Endothelial cell of umbilical vein (primary cell): ENCODE results near the gene PNMA1. TPM values are rescaled to one million over a fixed set of nuclear protein-coding genes. Genes with fewer than 3 reads are reported as not detected.

Experiments used
- BruUV-seq: library from RNA; stranded (reverse); fragments of 400-500 nt; replicated peaks from 2 replicates; lab custom pipeline; 2021; lab: Mats Ljungman, UMichigan
- CTCF ChIA-PET: fragments of 300-600, 350-600 bp; sonication (Branson Sonifier 250); formaldehyde crosslinking; loops from one replicate; lab custom pipeline; 2021; ENCODE audit warnings: antibody characterized with exemption, inconsistent platforms; lab: Charles Lee
- POLR2A ChIA-PET: fragments of 300-600, 350-600 bp; sonication (Branson Sonifier 250); formaldehyde crosslinking; loops from one replicate; lab custom pipeline; 2021; ENCODE audit warnings: antibody characterized with exemption, inconsistent platforms; lab: Charles Lee
- DNase-seq: peaks from one replicate; pipeline ENCODE4 v3.0.0-alpha.2; 2011; ENCODE audit warnings: low read depth, low spot score
- FAIRE-seq: peaks from 2 replicates; lab custom pipeline; 2011; peaks lifted over from hg19 to GRCh38; lab: Jason Lieb, UNC
- H2AFZ ChIP-seq: 2 replicates; pipeline ENCODE4 v1.6.0; 2012; ENCODE audit warnings: low read depth, low read length, control low read depth, inconsistent platforms
- H3K27ac ChIP-seq: 2 replicates; pipeline ENCODE4 v1.5.1; 2011; ENCODE audit warnings: low read depth, mild to moderate bottlenecking, control low read depth, low read length, moderate library complexity; ENCODE audit not compliant: insufficient read depth
- H3K27me3 ChIP-seq, 2 experiments: 2 replicates each; pipeline versions ENCODE4 v1.6.0 to v1.6.1; 2011; ENCODE audit warnings: low read length in 2 of 2, mixed read lengths in 1 of 2; ENCODE audit not compliant: control insufficient read depth in 2 of 2, insufficient read depth in 2 of 2
- H3K36me3 ChIP-seq, 2 experiments: 2 replicates in 1 of 2; 3 replicates in 1 of 2; pipeline ENCODE4 v1.5.1; 2011; ENCODE audit warnings: low read length in 2 of 2, mild to moderate bottlenecking in 1 of 2, moderate library complexity in 1 of 2; ENCODE audit not compliant: control insufficient read depth in 2 of 2, insufficient read depth in 2 of 2; ENCODE audit errors: extremely low read depth in 1 of 2
- H3K4me1 ChIP-seq: 3 replicates; pipeline ENCODE4 v1.5.1; 2011; ENCODE audit warnings: mild to moderate bottlenecking, low read length; ENCODE audit not compliant: control insufficient read depth, insufficient read depth; ENCODE audit errors: extremely low read depth
- H3K4me2 ChIP-seq: 2 replicates; pipeline ENCODE4 v1.6.1; 2011; ENCODE audit warnings: low read length, control low read depth, mixed read lengths; ENCODE audit not compliant: insufficient read depth
- H3K4me3 ChIP-seq, 3 experiments: fragments of 200-600 bp in 1 of 3; sonication (generic), shearing (Covaris generic) in 1 of 3; replicated peaks in 1 of 3; 2 replicates each; pipeline ENCODE4 v1.5.1; 2011 to 2016; ENCODE audit warnings: control low read depth in 3 of 3, low read length in 3 of 3, mild to moderate bottlenecking in 2 of 3, inconsistent platforms in 1 of 3, low read depth in 1 of 3, moderate library complexity in 1 of 3; ENCODE audit not compliant: insufficient read depth in 1 of 3
- H3K79me2 ChIP-seq: 2 replicates; pipeline ENCODE4 v1.6.0; 2012; ENCODE audit warnings: low read length, inconsistent platforms; ENCODE audit not compliant: control insufficient read depth, insufficient read depth
- H3K9ac ChIP-seq: replicated peaks from 2 replicates; pipeline ENCODE3; 2011; ENCODE audit warnings: low read length, control low read depth; ENCODE audit not compliant: insufficient read depth; ENCODE audit errors: extremely low read depth
- H3K9me1 ChIP-seq: replicated peaks from 3 replicates; pipeline ENCODE4 v1.6.0; 2011; ENCODE audit warnings: mild to moderate bottlenecking, low read length; ENCODE audit not compliant: control insufficient read depth, insufficient read depth; ENCODE audit errors: extremely low read depth
- H3K9me3 ChIP-seq: replicated peaks from 2 replicates; pipeline ENCODE4 v1.5.1; 2012; ENCODE audit warnings: low read length, inconsistent platforms; ENCODE audit not compliant: control insufficient read depth, insufficient read depth
- H4K20me1 ChIP-seq: replicated peaks from 2 replicates; pipeline ENCODE3; 2011; ENCODE audit warnings: mild to moderate bottlenecking, low read length; ENCODE audit not compliant: control insufficient read depth, insufficient read depth; ENCODE audit errors: extremely low read depth
- EZH2 ChIP-seq: IDR thresholded peaks from 2 replicates; pipeline ENCODE4 v1.6.1; 2012; ENCODE audit warnings: borderline replicate concordance, low read depth, mild to moderate bottlenecking, moderate library complexity, low read length, inconsistent platforms; ENCODE audit not compliant: severe bottlenecking
- FOS ChIP-seq: IDR thresholded peaks from 2 replicates; pipeline ENCODE4 v1.6.1; 2011; ENCODE audit warnings: mild to moderate bottlenecking, low read length, moderate library complexity, borderline replicate concordance; ENCODE audit not compliant: insufficient read depth
- GATA2 ChIP-seq: IDR thresholded peaks from 2 replicates; pipeline ENCODE4 v1.7.0; 2011; ENCODE audit warnings: low read depth, mild to moderate bottlenecking, moderate library complexity, mixed read lengths, low read length; ENCODE audit not compliant: insufficient read length, insufficient read depth
- JUN ChIP-seq: IDR thresholded peaks from 2 replicates; pipeline ENCODE4 v1.6.1; 2011; ENCODE audit warnings: borderline replicate concordance, low read depth; ENCODE audit not compliant: insufficient read length, insufficient read depth
- MYC ChIP-seq: IDR thresholded peaks from one replicate; pipeline ENCODE4 v1.6.1; 2011; ENCODE audit warnings: mild to moderate bottlenecking, low read depth, low read length
- POLR2A ChIP-seq: IDR thresholded peaks from 2 replicates; pipeline ENCODE4 v1.6.1; 2012; ENCODE audit warnings: low read depth, mild to moderate bottlenecking, control low read depth, low read length
- POLR2AphosphoS5 ChIP-seq: IDR thresholded peaks from 2 replicates; pipeline ENCODE4 v1.6.1; 2012; ENCODE audit warnings: low read depth, mild to moderate bottlenecking, control low read depth, low read length, moderate library complexity; ENCODE audit not compliant: insufficient read depth
- dilution Hi-C: fragments of 300-500 bp; cut with MboI; formaldehyde crosslinking; loops from one replicate; pipeline ENCODE4 v1.15.0; 2019; ENCODE audit warnings: low sequenced_read_pairs; ENCODE audit not compliant: extremely low pct_ligation_motif_present
- intact Hi-C: fragments of 100-400 bp; cut with micrococcal nuclease; formaldehyde crosslinking; loops from one replicate; pipeline ENCODE4 v1.10.0; 2022
- polyA plus RNA-seq, 4 experiments: library from polyadenylated mRNA; depleted of rRNA in 3 of 4; stranded (reverse) in 3 of 4; unstranded in 1 of 4; fragments of >200 nt; gene quantifications; 2 replicates each; pipeline versions ENCODE4 v1.2.1 to v1.2.3, GENCODE V29; 2011 to 2012; ENCODE audit warnings: missing spikeins in 1 of 4
- total RNA-seq: library from RNA; stranded (reverse); gene quantifications from 2 replicates; pipeline ENCODE4 v1.2.3, GENCODE V29; 2021
- TF ChIP-seq, protein P1 (sequence below): IDR thresholded peaks from 2 replicates; pipeline ENCODE4 v1.6.1; 2011; ENCODE audit not compliant: insufficient read depth, insufficient read length
- TF ChIP-seq, protein P2 (sequence below), 2 donors: IDR thresholded peaks; 1 replicate in 1 of 2; 2 replicates in 1 of 2; pipeline ENCODE4 v1.5.1; 2011; ENCODE audit warnings: low read length in 2 of 2, mild to moderate bottlenecking in 2 of 2, moderate library complexity in 2 of 2, control low read depth in 1 of 2, inconsistent platforms in 1 of 2, low read depth in 1 of 2; ENCODE audit not compliant: insufficient read depth in 1 of 2; ENCODE audit errors: extremely low read depth in 1 of 2

PNMA1 gene
- total and polyA plus RNA-seq, 2 donors (not counting 3 experiments of a cell fraction or from before 2014, with no cell fraction given) = 29.8 to 82.6 TPM

DNA sequence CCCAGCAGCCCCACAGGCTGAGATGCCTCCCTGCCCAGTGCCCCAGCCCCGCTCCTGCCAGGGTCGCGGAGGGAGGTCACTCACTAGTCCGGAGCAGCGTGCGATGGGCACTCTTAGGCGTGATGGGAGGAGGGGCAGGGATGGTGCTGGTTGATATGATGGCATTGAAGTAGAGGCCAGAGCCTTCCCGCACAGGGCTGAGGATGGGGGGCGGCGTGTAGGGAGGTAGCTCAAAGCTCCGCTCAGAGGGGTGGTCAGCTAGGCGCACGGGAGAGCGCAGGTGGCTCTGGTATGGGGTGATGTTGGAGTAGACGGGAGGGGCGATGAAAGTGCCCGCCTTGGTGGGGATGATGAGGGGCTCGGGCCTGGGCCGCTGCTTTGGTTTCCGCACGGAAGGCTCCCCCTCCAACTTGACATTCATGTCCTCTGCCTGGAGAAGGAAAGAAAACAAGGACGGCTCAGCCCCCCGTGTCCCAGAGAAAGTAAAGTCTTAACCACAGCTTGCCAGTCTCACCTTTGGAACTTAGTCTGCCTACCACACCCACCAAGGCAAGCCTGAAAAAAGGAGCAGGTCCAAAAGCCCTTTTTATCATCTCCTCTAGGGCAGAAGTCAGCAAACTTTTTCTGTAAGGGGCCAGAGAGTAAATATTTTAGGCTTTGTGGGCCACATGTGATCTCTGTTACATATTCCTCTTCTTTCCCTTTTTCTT lies 15.5 kb upstream of the PNMA1 start:
- peaks cover 32 to 39% of the 10 kb centered on the region in 2 experiments for H3K36me3 ChIP-seq
- TF ChIP-seq MYC (no peak), POLR2AphosphoS5 (no peak), POLR2A (no peak), JUN (no peak), EZH2 (no peak), FOS (no peak), GATA2 (no peak)
- TF ChIP-seq, protein P1, sequence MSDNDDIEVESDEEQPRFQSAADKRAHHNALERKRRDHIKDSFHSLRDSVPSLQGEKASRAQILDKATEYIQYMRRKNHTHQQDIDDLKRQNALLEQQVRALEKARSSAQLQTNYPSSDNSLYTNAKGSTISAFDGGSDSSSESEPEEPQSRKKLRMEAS = no peak
- TF ChIP-seq, protein P2, sequence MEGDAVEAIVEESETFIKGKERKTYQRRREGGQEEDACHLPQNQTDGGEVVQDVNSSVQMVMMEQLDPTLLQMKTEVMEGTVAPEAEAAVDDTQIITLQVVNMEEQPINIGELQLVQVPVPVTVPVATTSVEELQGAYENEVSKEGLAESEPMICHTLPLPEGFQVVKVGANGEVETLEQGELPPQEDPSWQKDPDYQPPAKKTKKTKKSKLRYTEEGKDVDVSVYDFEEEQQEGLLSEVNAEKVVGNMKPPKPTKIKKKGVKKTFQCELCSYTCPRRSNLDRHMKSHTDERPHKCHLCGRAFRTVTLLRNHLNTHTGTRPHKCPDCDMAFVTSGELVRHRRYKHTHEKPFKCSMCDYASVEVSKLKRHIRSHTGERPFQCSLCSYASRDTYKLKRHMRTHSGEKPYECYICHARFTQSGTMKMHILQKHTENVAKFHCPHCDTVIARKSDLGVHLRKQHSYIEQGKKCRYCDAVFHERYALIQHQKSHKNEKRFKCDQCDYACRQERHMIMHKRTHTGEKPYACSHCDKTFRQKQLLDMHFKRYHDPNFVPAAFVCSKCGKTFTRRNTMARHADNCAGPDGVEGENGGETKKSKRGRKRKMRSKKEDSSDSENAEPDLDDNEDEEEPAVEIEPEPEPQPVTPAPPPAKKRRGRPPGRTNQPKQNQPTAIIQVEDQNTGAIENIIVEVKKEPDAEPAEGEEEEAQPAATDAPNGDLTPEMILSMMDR (IDR thresholded peaks at IDR 0.05; ENCODE audit: extremely low read depth in 1 of 2, insufficient read depth in 1 of 2, low read depth in 1 of 2, low read length in 2 of 2) = no peak

More for the DNA sequence above, 15.5 kb upstream of the PNMA1 start:
- no TSS peak for BruUV-seq
- ChIA-PET POLR2A (interaction anchor here (1.0 kb wide), 1 partner anchor 11 kb away, joined by 3 read pairs; no protein-coding TSS in a partner anchor), CTCF (interaction anchor here (1.1 to 12.5 kb wide), 18 partner anchors 10 to 199 kb away, joined by 3 to 245 read pairs (median 8); partner anchors contain the start of genes PNMA1 and ZNF410)
- no peaks in the 10 kb centered on the region for H3K9me3 ChIP-seq
- H3K27ac ChIP-seq = no peak overlapping the region
- FAIRE-seq = no peak
- no peaks in the 10 kb centered on the region for H3K9me1 ChIP-seq
- intact Hi-C loops = loop anchor here (2.0 to 5.0 kb wide), 2 partner anchors 138 to 309 kb away; no protein-coding TSS in a partner anchor
- H4K20me1 ChIP-seq = no peaks in the 10 kb centered on the region
- no peaks in the 10 kb centered on the region for H3K27me3 ChIP-seq
- dilution Hi-C loops = no loop called here
- H3K4me2 ChIP-seq = no peak overlapping the region
- H3K79me2 ChIP-seq = peaks cover 42% of the 10 kb centered on the region
- peaks cover 43% of the 10 kb centered on the region for H3K4me1 ChIP-seq
- no peak overlapping the region for H3K9ac ChIP-seq
- no peak overlapping the region for H3K4me3 ChIP-seq
- no peak for DNase-seq
- H2AFZ ChIP-seq = no peak overlapping the region
